Astrocyte of the cerebellum (primary cell): ENCODE data around the gene CCDC71L.
"Not testable (repeated sequence)": the region's sequence is repeated elsewhere in the genome, so short reads cannot be mapped to it uniquely, and the experiment has no call there.

ENCODE experiments used
- DNase-seq: peaks from one replicate; pipeline ENCODE4 v3.0.0-alpha.2; 2011; ENCODE audit warnings: low read depth
- H3K4me3 ChIP-seq: 2 replicates; pipeline ENCODE4 v1.5.1; 2011; ENCODE audit warnings: mild to moderate bottlenecking, low read depth, low read length, moderate library complexity
- CTCF ChIP-seq: IDR thresholded peaks from 2 replicates; pipeline ENCODE4 v1.5.1; 2012; ENCODE audit warnings: low read length, low read depth, moderate library complexity, mild to moderate bottlenecking; ENCODE audit errors: missing control alignments
- in situ Hi-C: cut with HindIII; loops from 2 replicates; pipeline ENCODE4 v1.10.0; 2017; ENCODE audit warnings: low sequenced_read_pairs

Gene CCDC71L

GRCh38 chr7:106660862-106661720 is at the start of gene CCDC71L:
TSS of gene CCDC71L (minus strand) at chr7:106661158. CDS start at chr7:106660896, 262 bp downstream.
- in situ Hi-C loops, result no loop called here
- TF ChIP-seq CTCF, result no peak
- DNase-seq, result peak; percentile 85
- peak within 1 kb of the TSS; percentile 82 for H3K4me3 ChIP-seq

- H3K4me3 ChIP-seq, in situ Hi-C loops, DNase-seq: not testable (repeated sequence)
Measured at GRCh38 chr7:106709604-106710003, 48.6 kb upstream of the CCDC71L start.

DNA sequence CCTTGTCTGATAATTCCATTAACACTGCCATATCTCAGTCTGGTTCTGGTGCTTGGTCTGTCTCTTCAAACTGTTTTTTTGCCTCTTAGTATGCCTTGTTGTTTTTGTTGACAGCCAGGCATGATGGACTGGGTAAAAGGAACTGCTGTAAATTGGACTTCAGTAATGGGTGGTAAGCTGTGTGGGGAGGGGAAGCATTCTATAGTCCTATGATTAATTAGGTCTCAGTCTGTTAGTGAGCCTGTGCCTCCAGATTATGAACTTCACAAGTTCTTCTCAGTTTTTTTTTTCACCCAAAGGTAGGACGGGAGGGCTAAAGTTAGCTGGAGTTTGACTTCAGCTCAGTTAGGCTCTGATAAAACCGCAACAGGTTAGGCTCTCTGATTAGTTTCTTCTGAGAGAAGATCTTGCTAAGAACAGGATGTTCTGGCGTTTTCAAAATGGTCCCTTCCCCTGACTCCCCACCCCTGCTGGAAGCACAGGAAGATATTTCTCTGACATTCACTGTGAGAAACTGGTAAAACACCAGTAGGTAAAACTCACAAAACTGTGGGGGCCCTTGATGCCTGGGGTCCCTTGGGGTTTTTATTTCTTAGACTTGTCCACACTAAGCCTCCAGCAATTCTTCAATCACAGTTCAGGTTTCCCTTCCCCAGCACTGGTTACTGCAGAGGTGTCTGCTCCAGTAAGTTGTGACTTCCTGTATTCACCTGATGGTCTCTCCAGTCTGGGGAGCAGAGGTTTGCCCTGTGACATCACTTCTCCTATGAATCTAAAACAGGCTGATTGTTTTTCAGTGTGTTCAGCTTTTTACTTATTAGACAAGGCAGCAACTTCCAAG is 43.3 kb upstream of the CCDC71L start:
- no peak overlapping the region for H3K4me3 ChIP-seq
- DNase-seq, result no peak
- in situ Hi-C loops, result no loop called here
- no peak for TF ChIP-seq CTCF

DNA sequence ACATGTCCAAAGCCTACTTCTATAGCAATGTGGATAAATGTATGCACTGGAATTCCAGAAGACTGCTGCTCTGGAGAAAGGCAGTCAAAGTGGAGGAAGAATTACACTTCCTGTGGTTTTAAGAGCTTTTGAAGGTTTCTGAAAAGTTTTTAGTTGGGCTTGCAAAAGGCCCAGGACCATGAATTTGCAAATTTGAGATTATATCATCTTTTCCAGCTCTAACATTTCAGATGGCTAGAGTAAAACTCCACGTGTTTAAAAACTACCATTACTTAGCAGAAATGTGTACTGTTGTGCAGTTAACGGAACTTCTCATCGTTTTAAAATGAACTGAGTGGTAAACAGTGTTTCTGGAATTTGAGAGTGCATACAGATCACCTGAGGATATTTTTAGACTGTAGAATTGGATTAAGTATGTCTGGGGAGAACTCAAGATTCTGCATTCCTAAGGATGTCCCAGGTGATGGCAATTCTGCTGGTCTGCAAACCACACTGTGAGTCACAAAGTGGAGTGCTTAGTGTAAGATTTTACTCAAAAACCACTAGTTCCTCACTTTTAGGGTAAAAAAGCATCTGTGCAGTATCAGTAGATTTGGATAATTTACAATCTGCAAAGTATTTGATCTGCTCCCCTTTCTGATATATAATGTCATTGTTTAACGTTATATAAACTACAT is 32.9 kb upstream of the CCDC71L start:
- no peak for TF ChIP-seq CTCF
- in situ Hi-C loops, result no loop called here
- DNase-seq, result no peak
- H3K4me3 ChIP-seq, result no peak overlapping the region

DNA sequence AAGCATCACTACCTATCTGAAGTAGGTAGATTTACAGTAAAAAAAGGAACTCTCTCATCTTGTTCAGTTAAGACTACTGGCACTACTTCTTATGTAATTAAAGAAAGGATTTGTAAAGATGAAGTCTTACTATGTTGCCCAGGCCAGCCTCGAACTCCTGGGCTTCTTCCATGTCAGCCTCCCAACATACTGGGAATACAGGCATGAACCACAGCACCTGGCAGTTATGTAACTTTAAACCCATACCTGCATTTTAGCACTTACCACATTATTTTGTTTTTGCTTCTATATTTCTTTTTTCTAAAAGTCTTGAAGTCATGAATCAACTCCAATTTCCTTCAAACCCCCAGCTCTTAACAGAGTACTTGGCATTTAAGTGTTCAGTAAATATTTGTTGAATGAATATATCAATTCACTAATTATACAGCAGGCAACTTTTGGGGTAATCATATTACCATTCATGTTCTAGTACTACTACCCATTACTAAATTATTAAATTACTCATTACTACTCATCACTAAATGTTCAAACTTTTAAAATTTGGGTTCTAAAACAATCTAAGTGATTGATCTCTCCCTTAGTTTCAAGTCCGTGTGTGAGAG is 31.6 kb upstream of the CCDC71L start:
- H3K4me3 ChIP-seq, result no peak overlapping the region
- in situ Hi-C loops, result no loop called here
- no peak for TF ChIP-seq CTCF
- DNase-seq, result no peak

DNA sequence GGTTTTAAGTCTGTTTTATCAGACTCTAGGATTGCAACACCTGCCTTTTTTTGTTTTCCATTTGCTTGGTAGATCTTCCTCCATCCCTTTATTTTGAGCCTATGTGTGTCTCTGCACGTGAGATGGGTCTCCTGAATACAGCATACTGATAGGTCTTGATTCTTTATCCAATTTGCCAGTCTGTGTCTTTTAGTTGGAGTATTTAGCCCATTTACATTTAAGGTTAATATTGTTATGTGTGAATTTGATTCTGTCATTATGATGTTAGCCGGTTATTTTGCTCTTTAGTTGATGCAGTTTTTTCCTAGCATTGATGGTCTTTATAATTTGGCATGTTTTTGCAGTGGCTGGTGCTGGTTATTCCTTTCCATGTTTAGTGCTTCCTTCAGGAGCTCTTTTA is 27.2 kb upstream of the CCDC71L start:
- DNase-seq, in situ Hi-C loops, H3K4me3 ChIP-seq: not testable (repeated sequence)

GRCh38 chr7:106683941-106684340 is 23.0 kb upstream of the CCDC71L start:
- in situ Hi-C loops, result no loop called here
- TF ChIP-seq CTCF, result no peak

More at GRCh38 chr7:106683941-106684340, 23.0 kb upstream of the CCDC71L start:
- no peak overlapping the region for H3K4me3 ChIP-seq
- DNase-seq, result no peak
